H9 (cell line): ENCODE results near the gene ASXL3. TPM values are rescaled to one million over a fixed set of nuclear protein-coding genes. Genes with fewer than 3 reads are reported as not detected.

Source experiments
- DNase-seq: peaks from one replicate; pipeline ENCODE4 v3.0.0-alpha.2; 2017
- H2AFZ ChIP-seq: one replicate; pipeline ENCODE4 v1.6.1; 2013; ENCODE audit warnings: mild to moderate bottlenecking, low read length, control low read depth, moderate library complexity
- H2AK5ac ChIP-seq: 2 replicates; pipeline ENCODE4 v1.6.1; 2013; ENCODE audit warnings: low read length, control low read depth, mixed read lengths; ENCODE audit not compliant: insufficient read length
- H2BK120ac ChIP-seq: one replicate; pipeline ENCODE4 v1.6.1; 2013; ENCODE audit warnings: low read depth, mild to moderate bottlenecking, low read length, control low read depth, inconsistent platforms; ENCODE audit not compliant: poor library complexity, severe bottlenecking
- H2BK12ac ChIP-seq: 2 replicates; pipeline ENCODE4 v1.6.1; 2013; ENCODE audit warnings: low read length, control low read depth, mixed read lengths, low read depth; ENCODE audit not compliant: insufficient read length
- H2BK15ac ChIP-seq: 2 replicates; pipeline ENCODE4 v1.6.1; 2013; ENCODE audit warnings: low read depth, low read length, control low read depth
- H2BK20ac ChIP-seq: one replicate; pipeline ENCODE4 v1.6.1; 2013; ENCODE audit warnings: low read depth, mild to moderate bottlenecking, low read length, control low read depth, inconsistent platforms; ENCODE audit not compliant: poor library complexity, severe bottlenecking
- H2BK5ac ChIP-seq: 2 replicates; pipeline ENCODE4 v1.6.1; 2013; ENCODE audit warnings: low read length, control low read depth, mixed read lengths; ENCODE audit not compliant: insufficient read length
- H3K14ac ChIP-seq: 2 replicates; pipeline ENCODE4 v1.6.1; 2013; ENCODE audit warnings: low read length, control low read depth; ENCODE audit not compliant: insufficient read depth
- H3K18ac ChIP-seq: 2 replicates; pipeline ENCODE4 v1.6.1; 2013; ENCODE audit warnings: low read depth, mild to moderate bottlenecking, mixed read lengths, low read length, control low read depth; ENCODE audit not compliant: insufficient read length
- H3K23ac ChIP-seq: 2 replicates; pipeline ENCODE4 v1.6.1; 2013; ENCODE audit warnings: low read length, control low read depth, mixed read lengths, low read depth; ENCODE audit not compliant: insufficient read length
- H3K23me2 ChIP-seq: 2 replicates; pipeline ENCODE4 v1.6.1; 2013; ENCODE audit warnings: low read depth, mild to moderate bottlenecking, mixed read lengths, low read length, control low read depth; ENCODE audit not compliant: insufficient read length, poor library complexity, severe bottlenecking
- H3K27ac ChIP-seq: 2 replicates; pipeline ENCODE4 v1.5.1; 2013; ENCODE audit warnings: low read length, control low read depth, mixed read lengths, low read depth; ENCODE audit not compliant: insufficient read length
- H3K27me3 ChIP-seq: 2 replicates; pipeline ENCODE4 v1.6.1; 2013; ENCODE audit warnings: low read length, control low read depth, inconsistent platforms; ENCODE audit not compliant: insufficient read depth
- H3K4ac ChIP-seq: 2 replicates; pipeline ENCODE4 v1.6.1; 2013; ENCODE audit warnings: low read depth, mild to moderate bottlenecking, control low read depth, inconsistent platforms, low read length, moderate library complexity
- H3K4me1 ChIP-seq: 2 replicates; pipeline ENCODE4 v1.6.1; 2013; ENCODE audit warnings: low read length, control low read depth, inconsistent platforms; ENCODE audit not compliant: insufficient read depth
- H3K4me2 ChIP-seq: 2 replicates; pipeline ENCODE4 v1.6.1; 2013; ENCODE audit warnings: low read length, control low read depth, mixed read lengths; ENCODE audit not compliant: insufficient read length, insufficient read depth
- H3K56ac ChIP-seq: 2 replicates; pipeline ENCODE4 v1.6.1; 2013; ENCODE audit warnings: low read depth, mild to moderate bottlenecking, mixed read lengths, low read length, control low read depth; ENCODE audit not compliant: insufficient read length
- H3K79me1 ChIP-seq: 2 replicates; pipeline ENCODE4 v1.6.1; 2013; ENCODE audit warnings: low read depth, mild to moderate bottlenecking, moderate library complexity, low read length, control low read depth, inconsistent platforms; ENCODE audit not compliant: insufficient read depth, poor library complexity, severe bottlenecking
- H3K79me2 ChIP-seq: 2 replicates; pipeline ENCODE4 v1.6.1; 2013; ENCODE audit warnings: low read length, control low read depth, inconsistent platforms; ENCODE audit not compliant: insufficient read depth
- H3K9ac ChIP-seq: 2 replicates; pipeline ENCODE4 v1.6.1; 2013; ENCODE audit warnings: low read length, control low read depth, mixed read lengths; ENCODE audit not compliant: insufficient read length; ENCODE audit errors: extremely low read depth
- H3K9me3 ChIP-seq: one replicate; pipeline ENCODE4 v1.6.1; 2013; ENCODE audit warnings: low read depth, low read length, inconsistent platforms; ENCODE audit not compliant: control insufficient read depth
- H3T11ph ChIP-seq: one replicate; pipeline ENCODE4 v1.6.1; 2013; ENCODE audit warnings: mild to moderate bottlenecking, low read length, control low read depth, inconsistent platforms
- H4K20me1 ChIP-seq: one replicate; pipeline ENCODE4 v1.6.1; 2013; ENCODE audit not compliant: control insufficient read depth, insufficient read length, insufficient read depth
- H4K5ac ChIP-seq: 2 replicates; pipeline ENCODE4 v1.6.1; 2013; ENCODE audit warnings: low read depth, mild to moderate bottlenecking, mixed read lengths, low read length, control low read depth; ENCODE audit not compliant: insufficient read length
- H4K8ac ChIP-seq: replicated peaks from 2 replicates; pipeline ENCODE4 v1.6.1; 2013; ENCODE audit warnings: low read length, control low read depth, mixed read lengths, low read depth; ENCODE audit not compliant: insufficient read length
- H4K91ac ChIP-seq: 2 replicates; pipeline ENCODE4 v1.6.1; 2013; ENCODE audit warnings: low read depth, mild to moderate bottlenecking, moderate library complexity, mixed read lengths, low read length, control low read depth; ENCODE audit not compliant: insufficient read length
- H3K27ac Mint-ChIP-seq, 3 experiments: 2 replicates in 2 of 3; 3 replicates in 1 of 3; pipeline ENCODE4 v1.8.0; 2020 to 2021; ENCODE audit warnings: mixed read lengths in 3 of 3, mild to moderate bottlenecking in 1 of 3, moderate library complexity in 1 of 3
- H3K27me3 Mint-ChIP-seq: 2 replicates; pipeline ENCODE4 v1.8.0; 2021; ENCODE audit warnings: low read depth, mild to moderate bottlenecking, moderate library complexity, mixed read lengths
- H3K36me3 Mint-ChIP-seq, 3 experiments: 2 replicates in 2 of 3; 3 replicates in 1 of 3; pipeline ENCODE4 v1.8.0; 2020 to 2021; ENCODE audit warnings: low read depth in 3 of 3, mixed read lengths in 3 of 3; ENCODE audit not compliant: insufficient read depth in 1 of 3
- H3K4me1 Mint-ChIP-seq, 2 experiments: 2 replicates each; pipeline ENCODE4 v1.8.0; 2020; ENCODE audit warnings: mixed read lengths in 2 of 2
- H3K4me3 Mint-ChIP-seq, 2 experiments: 2 replicates in 1 of 2; 3 replicates in 1 of 2; pipeline ENCODE4 v1.8.0; 2020 to 2021; ENCODE audit warnings: mild to moderate bottlenecking in 2 of 2, mixed read lengths in 2 of 2, moderate library complexity in 1 of 2
- H3K9me3 Mint-ChIP-seq, 2 experiments: 2 replicates in 1 of 2; 3 replicates in 1 of 2; pipeline ENCODE4 v1.8.0; 2020; ENCODE audit warnings: mild to moderate bottlenecking in 2 of 2, mixed read lengths in 2 of 2, moderate library complexity in 1 of 2
- WGBS: extraction: QIAGEN DNeasy Blood & Tissue Kit; methylation state at CpG from one replicate; pipeline ENCODE4 v1.1.7; 2013; ENCODE audit warnings: missing lambda C conversion rate, low lambda C conversion rate, mixed read lengths; ENCODE audit not compliant: insufficient read length; ENCODE audit errors: extremely low coverage; 5-methylcytosine and 5-hydroxymethylcytosine counted together
- total RNA-seq: library from RNA; stranded (reverse); gene quantifications from 2 replicates; pipeline ENCODE4 v1.2.1, GENCODE V29; 2021
- TF ChIP-seq, protein P1 (sequence below): fragments of 200-600 bp; sonication (generic); conservative IDR thresholded peaks from 3 replicates; pipeline ENCODE4 v1.8.0; 2021; ENCODE audit warnings: antibody characterized with exemption, mild to moderate bottlenecking

The ASXL3 gene
- total RNA-seq, 1 experiment from 2014 or later = 0.35 TPM

DNA sequence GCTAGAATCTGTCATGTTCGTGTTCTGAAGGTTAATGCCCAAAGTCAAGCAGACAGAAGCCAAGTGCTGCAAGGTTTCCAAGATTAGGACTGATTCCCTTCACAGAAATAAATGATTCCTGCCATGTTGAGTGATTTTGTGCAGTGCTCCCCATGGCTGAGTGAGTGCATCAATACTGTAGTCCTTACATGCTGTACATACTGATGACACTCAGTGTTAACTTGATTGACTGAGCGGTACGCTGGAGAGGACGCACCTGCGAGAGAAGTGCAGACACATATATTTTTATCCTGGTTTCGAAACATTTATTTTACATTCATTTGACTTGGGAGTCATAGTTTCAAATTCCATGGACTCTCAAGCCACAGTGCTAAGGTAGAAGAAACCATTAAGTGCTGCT, 92.0 kb downstream of the ASXL3 start:
- Histone ChIP-seq H3K79me2 (no peaks in the 10 kb centered on the region), H4K5ac (no peak overlapping the region), H3K4me1 (peaks cover 3% of the 10 kb centered on the region; the same call in 1 of the 2 replicates)

More for the DNA sequence above, 92.0 kb downstream of the ASXL3 start:
- H3K27me3 ChIP-seq = no peaks in the 10 kb centered on the region
- H4K91ac ChIP-seq = no peak overlapping the region
- no peak overlapping the region for H2BK12ac ChIP-seq
- H2BK15ac ChIP-seq = no peak overlapping the region
- no peak overlapping the region for H2BK5ac ChIP-seq
- H3K79me1 ChIP-seq = no peaks in the 10 kb centered on the region
- no peak overlapping the region for H4K8ac ChIP-seq
- Mint-ChIP-seq H3K27ac (no peak overlapping the region), H3K36me3 (no peaks in the 10 kb centered on the region), H3K4me1 (peaks cover 20 to 21% of the 10 kb centered on the region in 2 experiments), H3K27me3 (no peaks in the 10 kb centered on the region), H3K9me3 (no peaks in the 10 kb centered on the region), H3K4me3 (no peak overlapping the region)
- H3K4me2 ChIP-seq = no peak overlapping the region
- H3K23me2 ChIP-seq = no peaks in the 10 kb centered on the region
- no peak overlapping the region for H3K9ac ChIP-seq
- H2BK120ac ChIP-seq = no peak overlapping the region
- no peak overlapping the region for H3T11ph ChIP-seq
- TF ChIP-seq, protein P1, sequence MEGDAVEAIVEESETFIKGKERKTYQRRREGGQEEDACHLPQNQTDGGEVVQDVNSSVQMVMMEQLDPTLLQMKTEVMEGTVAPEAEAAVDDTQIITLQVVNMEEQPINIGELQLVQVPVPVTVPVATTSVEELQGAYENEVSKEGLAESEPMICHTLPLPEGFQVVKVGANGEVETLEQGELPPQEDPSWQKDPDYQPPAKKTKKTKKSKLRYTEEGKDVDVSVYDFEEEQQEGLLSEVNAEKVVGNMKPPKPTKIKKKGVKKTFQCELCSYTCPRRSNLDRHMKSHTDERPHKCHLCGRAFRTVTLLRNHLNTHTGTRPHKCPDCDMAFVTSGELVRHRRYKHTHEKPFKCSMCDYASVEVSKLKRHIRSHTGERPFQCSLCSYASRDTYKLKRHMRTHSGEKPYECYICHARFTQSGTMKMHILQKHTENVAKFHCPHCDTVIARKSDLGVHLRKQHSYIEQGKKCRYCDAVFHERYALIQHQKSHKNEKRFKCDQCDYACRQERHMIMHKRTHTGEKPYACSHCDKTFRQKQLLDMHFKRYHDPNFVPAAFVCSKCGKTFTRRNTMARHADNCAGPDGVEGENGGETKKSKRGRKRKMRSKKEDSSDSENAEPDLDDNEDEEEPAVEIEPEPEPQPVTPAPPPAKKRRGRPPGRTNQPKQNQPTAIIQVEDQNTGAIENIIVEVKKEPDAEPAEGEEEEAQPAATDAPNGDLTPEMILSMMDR = no peak
- no peak overlapping the region for H3K18ac ChIP-seq
- no CpG with 5 or more reads among the region's 6 CpGs for whole genome bisulfite sequencing
- no peaks in the 10 kb centered on the region for H3K9me3 ChIP-seq
- no peak overlapping the region for H2AK5ac ChIP-seq
- H3K56ac ChIP-seq = no peak overlapping the region
- no peak overlapping the region for H3K4ac ChIP-seq
- H2BK20ac ChIP-seq = no peak overlapping the region
- H3K14ac ChIP-seq = no peak overlapping the region
- H3K27ac ChIP-seq = no peak overlapping the region
- H3K23ac ChIP-seq = no peak overlapping the region
- H4K20me1 ChIP-seq = no peaks in the 10 kb centered on the region
- H2AFZ ChIP-seq = no peak overlapping the region
- DNase-seq = no peak
